ENCODE measurements around the gene NKAIN2. TPM values are rescaled to one million over a fixed set of nuclear protein-coding genes. Genes with fewer than 3 reads are reported as not detected.

Gene NKAIN2
- polyA plus RNA-seq, 1 of the 3 experiments (the other 2 are of a cell fraction) = not detected

- POLR2A ChIA-PET = no interaction called here
- WGBS (ENCODE audit: low lambda C conversion rate) = 6% methylated on average over 2 of the region's 2 CpGs
- CTCF ChIA-PET = no interaction called here
- Histone ChIP-seq H3F3A (replicated peaks; ENCODE audit: insufficient read depth) (no peaks in the 10 kb centered on the region), H3K9me2 (no peaks in the 10 kb centered on the region), H3K79me2 (ENCODE audit: insufficient read depth) (no peaks in the 10 kb centered on the region), H2AFZ (ENCODE audit: low read depth) (no peak overlapping the region), H3K9ac (no peak overlapping the region), H3K27ac (ENCODE audit: low read depth in 2 of 2, low read length in 1 of 2) (no peak overlapping the region), H3K4me1 (ENCODE audit: control insufficient read depth in 1 of 2, insufficient read depth in 2 of 2, low read depth in 1 of 2, low read length in 1 of 2) (no peaks in the 10 kb centered on the region; a peak in 1 of 4 replicates), H3K27me3 (ENCODE audit: insufficient read depth) (no peaks in the 10 kb centered on the region), H3K36me3 (replicated peaks in 1 of 2; ENCODE audit: control insufficient read depth in 1 of 2, insufficient read depth in 2 of 2, low read length in 1 of 2) (no peaks in the 10 kb centered on the region), H3K4me3 (ENCODE audit: low read depth in 2 of 2, low read length in 1 of 2) (no peak overlapping the region), H3K9me3 (no peaks in the 10 kb centered on the region), H4K20me1 (ENCODE audit: insufficient read depth) (no peaks in the 10 kb centered on the region), H3K4me2 (no peak overlapping the region)
- no peak for TF ChIP-seq USF1 (IDR thresholded peaks at IDR 0.05; ENCODE audit: borderline replicate concordance, low read depth)
- no peak for TF ChIP-seq FOXJ3 (CRISPR knock-in tag; IDR thresholded peaks at IDR 0.05)
- no peak for TF ChIP-seq TCF12 (IDR thresholded peaks at IDR 0.05)
- TF ChIP-seq RAD21 (IDR thresholded peaks at IDR 0.05; ENCODE audit: low read length) = no peak
- TF ChIP-seq GABPA (IDR thresholded peaks at IDR 0.05; ENCODE audit: low read depth) = no peak
- TF ChIP-seq PBX3 (IDR thresholded peaks at IDR 0.05) = no peak
- TF ChIP-seq TAF1 (IDR thresholded peaks at IDR 0.05; ENCODE audit: borderline replicate concordance, low read depth, low read length) = no peak
- TF ChIP-seq CTCF (IDR thresholded peaks at IDR 0.05) = no peak
- TF ChIP-seq SMC3 (IDR thresholded peaks at IDR 0.05; ENCODE audit: low read depth, low read length) = no peak
- no peak for TF ChIP-seq USF2 (IDR thresholded peaks at IDR 0.05; ENCODE audit: borderline replicate concordance, low read depth, low read length)
- TF ChIP-seq IRF3 (IDR thresholded peaks at IDR 0.05; ENCODE audit: low read depth, low read length) = no peak
- no peak for DNase-seq
These were observed 951.7 kb downstream of the NKAIN2 start for GRCh38 chr6:124755321-124755720.

GRCh38 chr6:124757560-124757959 lies 953.9 kb downstream of the NKAIN2 start:
- Histone ChIP-seq H3K4me1 (ENCODE audit: control insufficient read depth in 1 of 2, insufficient read depth in 2 of 2, low read depth in 1 of 2, low read length in 1 of 2) (no peaks in the 10 kb centered on the region; a peak in 1 of 4 replicates), H3K9me3 (no peaks in the 10 kb centered on the region), H3K36me3 (replicated peaks in 1 of 2; ENCODE audit: control insufficient read depth in 1 of 2, insufficient read depth in 2 of 2, low read length in 1 of 2) (no peaks in the 10 kb centered on the region), H3K9ac (no peak overlapping the region), H3F3A (replicated peaks; ENCODE audit: insufficient read depth) (no peaks in the 10 kb centered on the region), H3K9me2 (no peaks in the 10 kb centered on the region), H3K27ac (ENCODE audit: low read depth in 2 of 2, low read length in 1 of 2) (no peak overlapping the region), H3K4me2 (no peak overlapping the region), H4K20me1 (ENCODE audit: insufficient read depth) (no peaks in the 10 kb centered on the region), H3K79me2 (ENCODE audit: insufficient read depth) (no peaks in the 10 kb centered on the region), H3K4me3 (ENCODE audit: low read depth in 2 of 2, low read length in 1 of 2) (no peak overlapping the region), H3K27me3 (ENCODE audit: insufficient read depth) (no peaks in the 10 kb centered on the region), H2AFZ (ENCODE audit: low read depth) (no peak overlapping the region)
- no peak for DNase-seq
- TF ChIP-seq SMC3 (IDR thresholded peaks at IDR 0.05; ENCODE audit: low read depth, low read length) (no peak), FOXM1 (IDR thresholded peaks at IDR 0.05; ENCODE audit: low read depth) (no peak), RCOR1 (IDR thresholded peaks at IDR 0.05; ENCODE audit: low read length) (no peak), MXI1 (IDR thresholded peaks at IDR 0.05; ENCODE audit: low read depth, low read length) (no peak), EZH2phosphoT487 (IDR thresholded peaks at IDR 0.05; ENCODE audit: borderline replicate concordance, low read depth) (no peak), SIN3A (IDR thresholded peaks at IDR 0.05; ENCODE audit: borderline replicate concordance, low read depth, low read length) (no peak), GATA2 (CRISPR knock-in tag; IDR thresholded peaks at IDR 0.05) (no peak), IRF3 (IDR thresholded peaks at IDR 0.05; ENCODE audit: low read depth, low read length) (no peak)
- ChIA-PET CTCF (no interaction called here), POLR2A (no interaction called here)

Measured in SK-N-SH (cell line).